Renal pelvis (tissue), 4 donors: ENCODE measurements around the gene AOPEP. TPM values are rescaled to one million over a fixed set of nuclear protein-coding genes. Genes with fewer than 3 reads are reported as not detected.

ENCODE experiments used
- DNase-seq: peaks from one replicate; pipeline ENCODE4 v3.0.0-alpha.2; 2013
- polyA plus RNA-seq, 3 donors: library from polyadenylated mRNA; unstranded; fragments of 120-200 nt; gene quantifications; one replicate each; pipeline ENCODE4 v1.2.1, GENCODE V29; 2013; ENCODE audit not compliant: insufficient read length in 3 of 3

AOPEP gene
- polyA plus RNA-seq, 3 donors = 57.9 to 61.7 (median 59.4) TPM

DNA sequence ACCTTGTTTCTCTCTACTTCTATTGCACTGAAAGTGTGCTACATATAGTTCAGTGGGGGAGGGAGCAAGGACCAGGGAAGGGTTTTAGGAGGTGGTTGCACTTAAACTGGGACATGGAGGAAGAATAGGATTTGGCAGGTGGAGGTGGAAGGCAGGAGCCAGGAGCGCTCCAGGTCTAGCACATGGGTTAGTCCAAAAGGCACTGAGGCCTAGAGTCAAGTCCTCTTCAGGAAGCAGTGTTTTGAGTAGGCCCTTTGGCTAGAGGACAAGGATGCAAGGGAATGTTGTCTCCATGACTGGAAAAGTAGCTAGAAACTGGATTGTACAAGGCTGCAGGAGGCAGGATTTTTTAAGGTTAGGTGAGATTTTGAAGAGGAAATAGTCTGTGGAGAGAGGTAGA is 31.5 kb downstream of the AOPEP start:
- DNase-seq = no peak

DNA sequence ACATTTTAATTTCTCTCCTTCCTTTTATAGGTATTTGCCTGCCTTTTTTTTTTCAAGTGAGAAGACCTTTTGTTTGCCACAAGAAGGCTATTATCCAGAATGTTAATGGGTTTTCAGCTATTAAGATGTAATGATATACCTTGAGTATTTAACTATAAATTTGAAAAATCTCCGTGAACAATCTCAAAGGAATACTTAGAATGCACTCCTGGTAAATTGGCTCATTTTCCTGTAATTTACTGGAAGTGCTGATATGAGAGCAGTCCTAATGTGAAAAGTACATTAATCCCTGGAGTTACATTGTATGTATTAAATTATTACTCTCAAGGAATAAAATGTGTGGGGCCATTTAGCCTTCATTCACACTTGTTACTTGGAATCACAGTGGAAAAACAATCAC is 32.4 kb downstream of the AOPEP start:
- no peak for DNase-seq

DNA sequence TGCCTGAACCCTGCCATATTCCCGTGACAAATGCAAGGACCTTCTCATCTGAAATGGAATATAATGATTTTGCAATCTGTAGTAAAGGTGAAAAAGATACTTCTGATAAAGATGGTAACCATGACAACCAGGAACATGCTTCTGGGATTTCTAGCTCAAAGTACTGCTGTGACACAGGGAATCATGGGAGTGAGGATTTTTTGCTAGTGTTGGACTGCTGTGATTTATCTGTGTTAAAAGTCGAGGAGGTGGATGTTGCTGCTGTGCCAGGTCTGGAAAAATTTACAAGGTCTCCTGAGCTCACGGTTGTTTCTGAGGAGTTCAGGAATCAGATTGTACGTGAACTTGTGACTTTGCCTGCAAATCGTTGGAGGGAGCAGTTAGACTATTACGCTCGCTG is 33.5 kb downstream of the AOPEP start:
- no peak for DNase-seq

DNA sequence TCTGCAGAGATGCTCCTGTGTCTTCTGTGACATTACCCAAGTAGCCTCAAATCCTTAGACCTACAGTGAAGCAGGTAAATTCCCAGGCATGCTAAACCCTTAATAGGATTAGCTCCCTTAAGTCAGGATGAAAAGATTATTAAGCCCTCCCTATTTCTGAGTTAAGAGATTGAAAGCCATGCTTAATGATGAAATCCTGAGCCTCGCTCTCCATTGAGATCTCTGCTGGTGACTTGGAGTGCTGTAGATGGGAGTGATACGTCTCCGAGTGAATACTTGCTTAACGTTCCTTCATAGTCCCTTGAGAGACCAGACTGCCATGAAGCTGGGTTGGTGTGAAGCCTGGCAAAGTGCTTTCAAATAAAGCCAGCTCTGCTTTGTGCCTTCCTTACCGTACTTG is 34.2 kb downstream of the AOPEP start:
- DNase-seq = no peak

DNA sequence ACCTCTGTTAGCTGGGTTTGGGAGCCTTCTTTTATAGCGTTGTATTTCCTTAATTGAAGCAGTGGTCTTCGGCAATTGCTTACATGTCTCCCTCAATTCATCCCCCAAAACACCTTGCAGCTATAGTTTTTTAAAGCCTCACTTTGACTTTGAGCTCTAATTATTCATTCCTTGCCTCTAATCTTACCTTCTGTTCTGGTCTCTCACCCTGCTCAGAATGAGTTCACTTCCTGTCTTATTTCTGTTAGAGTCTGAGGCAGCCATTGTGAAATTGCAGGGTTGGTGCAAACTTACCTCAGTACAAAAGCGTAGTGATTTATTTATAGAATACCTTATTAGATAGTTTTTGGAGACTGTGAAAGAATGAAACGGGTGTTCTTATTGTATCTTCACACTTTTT is 35.0 kb downstream of the AOPEP start:
- no peak for DNase-seq

DNA sequence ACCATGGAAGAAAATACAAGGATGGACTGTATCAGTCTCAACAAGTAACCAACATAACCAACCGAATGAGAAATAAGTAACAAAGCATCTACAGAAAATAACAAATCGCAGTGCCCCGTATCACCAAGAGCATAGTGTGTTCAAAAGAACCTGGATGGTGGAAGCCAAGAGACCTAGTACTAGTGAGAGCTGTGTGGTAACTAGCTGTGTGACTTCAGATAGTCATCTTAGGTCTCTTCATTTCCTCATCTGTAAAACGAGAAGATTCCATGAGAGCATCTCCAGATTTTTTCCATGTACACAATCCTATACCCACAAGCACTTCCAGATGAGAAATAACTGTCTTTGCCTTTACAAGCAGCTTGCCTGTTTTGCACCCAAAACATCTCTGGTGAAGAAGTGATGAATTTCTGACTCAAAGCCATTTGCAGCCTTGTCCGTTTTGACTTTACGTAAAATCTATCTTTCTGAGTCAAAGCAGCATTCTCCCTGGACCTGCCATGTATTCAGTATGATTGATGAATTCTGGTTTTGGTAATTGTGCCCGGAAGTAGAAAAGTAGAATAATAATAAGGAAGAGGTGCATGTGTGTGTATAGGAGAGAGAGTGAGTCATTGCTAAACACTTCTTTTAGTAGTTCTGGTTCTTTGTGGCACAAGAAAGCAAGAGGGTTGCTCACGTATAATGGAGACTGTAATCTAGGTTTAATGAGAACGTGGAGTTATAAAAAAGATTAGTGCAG is 41.0 kb downstream of the AOPEP start:
- no peak for DNase-seq

DNA sequence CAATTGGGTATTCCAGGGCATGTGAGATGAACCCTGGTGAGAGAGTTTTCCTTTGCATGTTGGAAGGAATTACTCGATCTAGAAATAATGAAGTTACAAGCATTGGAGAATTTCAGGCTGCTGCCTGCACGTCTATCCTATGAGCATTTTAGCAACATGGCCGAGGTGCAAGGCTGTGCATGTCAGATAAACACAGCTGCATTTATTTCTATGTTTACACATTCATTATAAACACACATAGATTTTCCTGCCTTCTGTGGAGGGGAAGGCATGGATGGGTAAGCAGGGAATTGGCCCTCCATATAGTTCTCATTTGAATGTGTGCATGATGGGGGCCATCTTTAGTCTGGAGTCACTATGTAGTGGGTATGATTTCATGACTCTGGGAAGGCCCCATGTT is 42.3 kb downstream of the AOPEP start:
- no peak for DNase-seq

DNA sequence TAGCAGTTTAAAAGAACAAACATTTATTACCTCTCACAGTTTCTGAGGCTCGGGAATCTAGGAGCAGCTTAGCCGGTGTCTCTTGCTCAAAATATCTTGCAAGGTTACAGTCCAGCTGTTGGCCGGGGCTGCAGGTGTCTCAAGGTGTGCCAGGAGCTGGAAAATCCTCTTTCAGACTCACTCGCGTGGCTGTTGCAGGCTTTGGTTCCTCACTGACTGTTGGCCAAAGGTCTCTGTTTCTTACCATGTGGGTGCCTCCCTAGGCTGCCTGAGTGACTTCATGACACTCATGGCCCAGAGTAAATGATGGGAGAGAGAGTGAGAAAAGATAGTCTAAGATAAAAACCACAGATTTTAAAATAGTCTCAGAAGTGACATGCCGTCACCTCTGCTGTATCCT is 43.8 kb downstream of the AOPEP start:
- no peak for DNase-seq

DNA sequence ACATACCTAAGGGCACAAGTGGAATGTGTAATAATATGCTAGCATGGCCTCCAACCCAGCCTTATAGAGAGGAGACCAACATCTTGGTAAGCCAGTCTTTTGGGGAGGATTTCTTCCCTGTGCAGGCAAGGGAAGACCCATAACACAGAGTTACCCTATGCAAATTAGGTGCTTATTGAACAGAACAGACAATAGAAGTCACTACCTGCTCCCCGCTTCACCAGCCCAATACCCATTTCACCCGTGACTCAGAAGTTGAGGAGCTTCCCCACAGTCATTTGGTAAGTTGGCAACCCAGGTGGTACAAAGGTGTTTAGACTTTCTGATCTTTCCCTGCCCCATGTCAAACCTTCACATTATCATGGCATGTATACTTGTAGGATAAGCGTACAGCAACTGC is 44.6 kb downstream of the AOPEP start:
- DNase-seq = no peak

DNA sequence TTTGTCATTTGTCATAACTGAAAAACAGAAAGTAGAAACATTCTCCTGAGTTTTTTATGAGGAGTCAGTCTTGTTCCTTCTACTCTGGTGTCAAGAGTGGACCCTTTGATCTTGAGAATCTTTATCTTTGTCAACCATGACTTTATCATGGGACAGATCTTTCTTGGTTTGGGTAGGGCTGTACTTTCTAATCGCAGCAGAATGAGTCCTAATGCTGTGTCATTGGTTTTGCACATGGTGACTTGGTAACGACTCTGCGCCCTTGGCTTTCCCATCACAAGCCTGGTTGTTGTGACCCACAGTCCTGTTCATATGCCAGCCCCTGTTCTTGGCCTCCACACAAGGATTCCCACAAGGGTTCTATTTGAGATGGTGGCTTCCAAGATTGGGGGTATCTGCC is 45.6 kb downstream of the AOPEP start:
- DNase-seq = no peak

DNA sequence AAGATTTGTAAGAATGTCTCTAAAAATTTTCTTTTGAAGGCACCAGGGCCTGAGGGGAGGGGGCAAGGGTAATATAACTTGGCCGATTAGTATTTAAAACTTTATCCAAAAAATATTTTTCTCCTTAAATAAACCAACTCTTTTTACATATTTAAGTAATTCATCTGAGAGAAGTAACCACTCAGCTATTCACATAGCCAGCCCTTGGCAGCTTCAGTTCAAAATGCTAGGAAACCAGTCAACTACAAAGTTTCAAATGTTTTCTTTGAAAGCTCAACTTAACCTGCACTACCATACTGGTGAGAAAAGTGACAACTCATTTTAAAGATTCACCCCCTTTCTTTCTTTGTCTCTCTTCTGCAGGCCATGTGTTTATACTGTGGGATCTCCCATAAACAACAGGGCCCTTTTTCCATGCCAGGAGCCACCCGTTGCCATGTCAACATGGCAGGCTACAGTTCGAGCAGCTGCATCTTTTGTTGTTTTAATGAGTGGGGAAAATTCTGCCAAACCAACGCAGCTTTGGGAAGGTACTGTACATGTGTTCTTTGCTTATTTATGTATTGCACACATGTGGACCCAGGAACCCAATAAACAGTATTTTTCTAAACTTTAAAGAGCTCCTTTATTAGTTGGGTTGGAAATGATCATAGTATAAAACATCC is 46.3 kb downstream of the AOPEP start:
- no peak for DNase-seq

DNA sequence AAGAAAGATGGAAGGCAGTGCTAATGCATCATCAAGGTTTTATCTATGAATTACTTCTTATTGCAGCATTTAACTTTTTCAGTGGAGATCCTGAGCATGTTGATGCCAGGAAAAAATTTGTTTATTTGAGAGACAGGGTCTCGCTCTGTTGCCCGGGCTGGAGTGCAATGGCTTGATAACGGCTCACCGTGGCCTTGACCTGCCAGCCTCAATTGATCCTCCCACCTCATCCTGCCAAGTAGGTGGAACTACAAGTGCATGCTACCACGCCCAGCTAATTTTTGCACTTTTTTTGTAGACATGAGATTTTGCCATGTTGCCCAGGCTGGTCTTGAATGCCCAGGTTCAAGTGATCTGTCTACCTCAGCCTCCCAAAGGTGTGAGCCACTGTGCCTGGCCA is 47.2 kb downstream of the AOPEP start:
- no peak for DNase-seq

DNA sequence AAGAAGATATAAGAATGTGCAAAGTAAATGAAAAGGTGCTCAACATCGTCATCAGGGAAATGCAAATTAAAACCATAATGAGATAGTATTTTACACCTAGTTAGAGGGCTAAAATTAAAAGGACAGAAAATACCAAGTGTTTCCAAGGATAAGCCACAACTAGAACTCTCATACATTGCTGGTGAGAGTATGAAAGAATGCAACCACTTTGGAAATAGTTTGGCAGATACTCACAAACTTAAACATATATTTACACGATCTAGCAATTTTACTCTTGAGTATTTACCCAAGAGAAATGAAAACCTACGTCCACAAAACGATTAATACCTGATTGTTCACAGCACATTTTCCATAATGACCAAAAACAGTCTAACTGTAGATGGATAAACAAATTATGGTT is 51.5 kb downstream of the AOPEP start:
- DNase-seq = no peak

DNA sequence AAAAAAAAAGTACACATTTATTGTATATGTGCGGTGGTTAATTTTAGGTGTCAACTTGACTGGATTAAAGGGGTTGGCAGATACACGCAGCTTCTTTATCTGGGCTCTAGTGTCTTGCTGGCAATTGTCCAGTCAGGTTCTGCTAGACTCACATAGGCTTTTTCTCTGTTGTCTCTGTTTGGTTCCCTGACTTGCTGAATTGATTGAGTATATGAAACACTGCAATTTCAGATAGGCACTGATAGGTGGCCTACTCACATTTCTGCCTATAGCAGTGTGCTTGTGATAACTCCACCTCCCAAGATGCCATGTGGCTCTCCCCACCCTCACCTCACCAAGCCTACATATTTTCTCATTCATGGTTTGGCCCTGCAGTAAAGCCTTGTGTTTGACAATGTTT is 52.5 kb downstream of the AOPEP start:
- no peak for DNase-seq

DNA sequence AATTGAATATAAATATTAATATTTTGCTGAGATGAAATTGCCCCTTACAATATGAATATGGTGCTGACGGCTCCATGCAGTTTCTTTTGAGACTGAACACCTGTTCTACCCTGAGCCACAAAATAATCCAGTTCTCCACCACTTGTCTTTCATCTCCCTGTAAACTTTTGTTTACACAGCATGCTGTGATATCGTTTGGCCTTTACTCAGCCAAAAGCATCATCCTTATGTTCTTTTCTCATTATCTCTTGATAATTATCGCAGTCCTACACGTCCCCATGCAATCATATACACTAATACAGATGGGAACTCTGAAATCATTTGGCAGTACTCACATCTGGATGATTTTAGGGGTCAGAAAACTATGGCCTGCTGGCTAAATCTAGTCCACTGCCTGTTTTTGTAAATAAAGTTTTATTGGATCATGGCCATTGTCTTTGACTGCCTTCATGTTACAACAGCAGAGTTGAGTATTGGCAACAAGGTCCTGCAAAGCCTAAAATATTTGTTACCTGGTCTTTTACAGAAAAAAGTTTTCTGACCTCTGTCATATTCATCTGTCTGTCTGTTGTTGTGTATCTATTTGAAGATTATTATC is 53.3 kb downstream of the AOPEP start:
- no peak for DNase-seq

DNA sequence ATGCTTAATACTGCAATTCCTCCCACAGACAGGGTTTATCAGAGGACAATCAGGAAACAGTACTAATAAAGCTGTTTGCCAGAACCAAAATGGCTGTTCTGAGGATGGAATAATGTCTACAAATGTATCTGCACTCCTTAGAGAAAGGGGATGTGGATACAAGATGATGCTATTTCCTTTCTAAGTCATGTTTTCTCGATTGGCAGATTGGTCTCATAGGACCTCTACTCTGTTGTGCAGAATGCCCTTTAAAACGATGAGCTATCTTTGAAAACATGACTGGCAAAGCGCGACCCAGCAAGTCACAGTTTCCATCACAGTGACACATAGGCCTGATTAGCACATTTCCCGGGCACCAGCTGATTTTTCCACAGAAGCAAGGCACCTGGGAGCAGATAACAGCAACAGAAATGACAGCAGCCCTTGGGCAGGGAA is 54.0 kb downstream of the AOPEP start:
- no peak for DNase-seq

DNA sequence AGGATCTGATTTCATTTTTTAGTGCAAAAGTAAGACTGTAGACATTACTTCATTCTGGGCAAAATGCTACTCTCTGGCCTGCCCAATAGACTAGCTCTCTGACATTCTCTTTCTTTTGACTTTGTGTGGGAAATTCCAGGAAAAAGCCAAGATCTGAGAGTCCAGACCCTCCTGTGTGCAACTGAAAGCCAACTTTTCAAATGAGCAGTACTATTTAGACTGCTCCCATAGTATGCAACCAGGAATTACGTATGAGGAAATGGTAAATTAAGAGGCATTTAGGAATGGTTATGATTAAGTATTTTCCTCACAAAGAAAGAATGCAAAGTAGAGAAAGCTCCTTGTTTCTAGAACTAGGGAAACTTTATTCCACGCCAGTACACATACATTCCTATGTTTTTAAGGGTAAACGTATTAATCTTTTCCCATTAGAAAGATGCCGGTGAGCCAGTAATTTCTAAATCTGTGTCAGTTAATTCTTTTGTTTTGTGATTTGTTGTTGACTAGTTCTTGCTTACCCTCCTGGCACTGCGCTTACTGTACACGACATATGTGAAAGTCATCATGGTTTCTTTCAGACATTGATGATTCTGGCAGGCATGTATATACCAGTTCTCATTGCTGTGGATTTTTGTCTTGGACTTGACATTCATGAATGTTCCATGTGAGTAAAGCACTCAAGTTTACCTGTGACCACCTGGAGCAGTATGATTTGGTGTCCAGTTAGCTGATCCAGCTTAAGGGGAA is 56.0 kb downstream of the AOPEP start:
- DNase-seq = no peak

DNA sequence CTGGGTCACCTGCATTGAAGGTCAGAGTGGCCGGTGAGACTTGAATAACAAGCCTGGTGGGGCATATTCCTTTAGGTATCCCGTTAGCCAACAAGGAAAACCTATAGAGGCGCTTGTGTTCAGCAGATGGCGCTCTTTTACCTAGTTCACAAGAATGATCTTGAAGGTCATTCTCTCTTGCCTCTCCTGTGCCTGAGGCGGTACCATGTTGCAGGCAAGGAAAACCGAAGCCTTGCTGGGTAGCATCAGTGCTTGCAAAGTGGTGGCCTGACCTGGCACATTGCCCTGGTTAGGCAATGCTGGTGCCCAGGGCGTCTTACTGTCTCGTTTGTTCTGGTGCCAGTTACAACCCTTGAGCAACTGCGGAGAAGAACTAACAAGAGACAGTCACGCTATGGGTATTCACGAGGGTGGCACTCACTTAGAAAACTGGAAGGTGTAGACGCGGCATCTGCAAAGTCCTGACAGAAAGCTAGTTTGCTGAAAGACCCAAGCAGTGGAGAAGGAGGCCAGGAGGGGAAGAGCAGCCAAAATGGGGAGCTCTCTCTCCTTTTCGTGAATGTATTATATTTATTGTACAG is 56.7 kb downstream of the AOPEP start:
- peak; percentile 80 for DNase-seq

DNA sequence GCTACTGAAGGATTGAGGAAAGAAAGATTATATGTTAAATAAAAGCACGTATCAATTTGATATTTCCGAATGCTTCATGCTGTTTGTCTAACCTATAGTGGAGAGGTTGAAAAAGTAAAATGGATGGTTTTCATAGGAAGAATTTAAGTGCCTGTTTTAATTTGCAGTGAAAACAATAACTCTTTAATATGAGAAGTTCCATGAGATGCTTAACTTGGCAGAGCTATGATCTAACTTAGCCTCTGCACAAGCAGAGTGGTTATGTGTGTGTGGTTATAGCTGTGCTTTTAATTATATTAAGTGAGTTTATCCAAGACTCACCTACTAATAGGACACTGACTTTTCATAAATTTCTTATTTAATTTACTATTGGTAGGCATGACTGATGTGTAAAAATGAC is 57.4 kb downstream of the AOPEP start:
- no peak for DNase-seq

DNA sequence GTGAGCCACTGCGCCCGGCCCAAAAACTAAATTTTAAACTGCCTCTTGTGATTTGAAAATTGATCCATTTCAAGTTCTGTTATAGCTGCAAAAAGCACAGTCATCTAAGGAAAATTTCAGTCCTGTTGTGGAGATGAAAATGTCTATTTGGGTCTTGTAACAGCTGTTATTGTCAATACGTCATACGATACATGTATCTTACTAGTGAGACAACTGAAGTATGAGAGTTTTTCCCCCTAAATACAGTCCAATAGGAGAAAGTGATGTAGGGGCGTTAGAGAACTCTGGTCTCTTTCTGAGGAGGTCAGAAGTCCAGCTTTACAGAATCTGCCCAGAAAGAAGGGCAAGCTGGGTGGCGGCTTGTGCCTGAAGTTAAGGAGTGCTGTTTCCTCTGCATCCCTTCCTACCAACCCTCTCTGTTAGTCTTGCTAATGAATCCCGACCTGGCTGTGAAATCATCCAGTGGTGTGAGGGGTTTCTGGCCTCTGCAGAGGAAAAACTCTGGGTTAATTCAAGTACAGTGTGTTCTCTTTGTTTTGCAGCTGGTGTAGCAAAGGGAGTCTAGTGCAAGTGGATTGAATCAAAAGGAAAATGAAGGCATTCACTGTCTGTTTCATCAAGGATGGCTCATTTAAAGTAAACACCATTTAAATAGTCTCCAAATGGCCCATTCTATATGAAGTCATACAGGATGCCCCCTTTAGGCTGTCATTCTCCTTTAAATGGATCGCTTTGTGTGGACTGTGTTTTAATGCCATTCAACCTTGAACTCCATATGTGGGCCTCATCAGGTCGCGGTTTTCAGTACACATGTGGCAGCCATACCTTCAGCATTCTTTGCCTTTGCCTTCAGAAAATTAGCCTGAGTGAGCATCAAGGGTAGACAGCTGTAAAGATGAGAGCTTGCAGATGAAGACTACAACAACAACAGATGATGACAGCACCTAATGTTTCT is 59.0 kb downstream of the AOPEP start:
- no peak for DNase-seq

DNA sequence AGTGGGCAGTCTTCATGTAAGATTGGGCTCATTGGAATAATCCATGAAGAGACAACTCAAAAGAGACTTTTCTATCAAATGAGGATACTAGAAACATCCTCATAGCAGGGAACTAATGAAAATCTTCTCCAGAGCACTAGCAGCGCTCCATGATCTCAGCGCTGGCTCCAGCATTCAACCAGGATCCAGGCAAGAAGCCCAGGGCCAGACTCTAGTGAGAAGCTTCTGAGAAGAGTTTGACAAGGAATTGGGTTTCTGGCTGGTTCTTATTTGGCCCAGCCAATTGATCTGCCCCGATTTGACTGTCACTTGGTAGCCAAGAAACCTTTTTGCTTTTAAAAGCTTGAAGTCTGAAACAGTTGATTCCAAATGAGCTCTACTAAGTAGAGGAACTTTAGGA is 60.1 kb downstream of the AOPEP start:
- no peak for DNase-seq
